Fibroblast of upper back skin (primary cell): Measurements from ENCODE around the gene APBB2.
"Not testable (repeated sequence)": the region's sequence is repeated elsewhere in the genome, so short reads cannot be mapped to it uniquely, and the experiment has no call there.

Experiments used
- DNase-seq: peaks from one replicate; pipeline ENCODE4 v3.0.0-alpha.2; 2013

APBB2 gene

GRCh38 chr4:41009411-41009810, 204.9 kb downstream of the APBB2 start:
- DNase-seq, result peak; percentile 65

DNA sequence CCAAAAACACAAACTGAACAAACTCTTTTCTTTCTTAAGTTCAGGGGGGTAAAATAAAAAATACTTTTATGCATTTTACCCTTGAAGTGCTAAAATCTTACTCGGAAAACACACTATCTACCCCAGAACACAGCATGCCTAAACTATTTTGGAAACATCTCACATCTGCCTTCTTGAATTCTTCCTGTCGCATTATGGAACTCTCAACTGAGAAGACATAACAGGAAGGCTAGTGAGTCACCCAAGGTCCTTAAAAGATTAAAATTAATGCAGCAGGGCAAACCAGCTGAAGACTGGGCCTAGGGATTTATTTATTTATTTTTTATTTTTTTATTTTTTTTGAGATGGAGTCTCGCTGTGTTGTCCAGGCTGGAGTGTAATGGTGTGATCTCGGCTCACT, 208.2 kb downstream of the APBB2 start:
- DNase-seq, result peak; percentile 59

- no peak for DNase-seq
Observed at GRCh38 chr4:41002309-41002708, 212.0 kb downstream of the APBB2 start.

- DNase-seq, result no peak
Observed at GRCh38 chr4:41000356-41000755, 214.0 kb downstream of the APBB2 start.

DNA sequence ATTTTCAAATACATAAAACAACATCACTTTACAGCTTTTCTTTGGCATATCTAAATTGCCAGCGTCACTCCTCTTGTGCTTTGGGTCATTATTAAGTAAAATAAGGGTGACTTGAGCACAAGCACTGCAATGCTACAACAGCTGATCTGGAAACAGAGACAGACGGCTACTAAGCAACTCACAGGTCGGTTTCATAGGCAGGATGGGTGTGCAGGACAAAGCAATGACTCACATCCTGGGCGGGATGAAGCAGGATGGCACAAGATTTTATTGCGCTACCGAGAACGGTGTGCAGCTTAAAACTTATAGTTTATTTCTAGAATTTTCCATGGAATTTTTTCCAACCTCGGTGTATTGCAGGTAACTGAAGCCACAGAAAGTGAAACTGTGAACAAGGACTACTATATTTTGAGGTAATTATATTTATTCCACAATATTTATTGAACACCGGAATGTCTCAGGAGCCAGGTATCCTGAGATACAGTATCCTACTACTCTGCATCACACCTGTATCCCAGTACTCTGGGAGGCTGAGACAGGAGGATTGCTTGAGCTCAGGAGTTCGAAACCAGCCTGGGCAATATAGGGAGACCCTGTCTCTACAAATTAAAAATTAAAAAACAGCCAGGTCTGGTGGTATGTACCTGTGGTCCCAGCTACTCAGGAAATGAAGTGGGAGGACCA, 215.5 kb downstream of the APBB2 start:
- DNase-seq, result peak; percentile 29

DNA sequence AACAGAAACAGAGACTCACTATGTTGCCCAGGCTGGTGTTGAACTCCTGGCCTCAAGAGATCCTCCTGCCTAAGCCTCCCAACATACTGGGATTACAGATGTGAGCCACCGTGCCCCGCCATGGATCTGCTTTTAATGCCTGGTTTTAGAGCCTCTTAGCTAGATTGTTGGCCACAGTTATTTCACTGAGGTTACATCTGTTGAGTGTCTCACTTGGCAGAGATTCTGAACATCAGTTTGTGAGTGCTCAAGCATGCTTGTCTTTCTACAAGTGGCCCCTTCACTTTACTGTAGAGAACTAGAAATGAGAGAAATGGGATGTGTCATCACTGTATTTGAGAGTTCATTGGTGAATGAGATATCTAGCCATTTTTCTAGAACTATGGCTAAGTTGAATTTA, 218.5 kb downstream of the APBB2 start:
- DNase-seq, result peak; percentile 85

- peak; percentile 28 for DNase-seq
Observed at GRCh38 chr4:40994321-40994720, 220.0 kb downstream of the APBB2 start.

GRCh38 chr4:40993296-40993693, 221.0 kb downstream of the APBB2 start:
- DNase-seq, result not testable (repeated sequence)

GRCh38 chr4:40992472-40993295, 221.7 kb downstream of the APBB2 start:
- DNase-seq, result peak; percentile 80

- DNase-seq, result no peak
Observed at GRCh38 chr4:40991908-40992307, 222.4 kb downstream of the APBB2 start.

- DNase-seq, result no peak
Observed at GRCh38 chr4:40990899-40991265, 223.5 kb downstream of the APBB2 start.

- peak; percentile 99 for DNase-seq
Observed at GRCh38 chr4:40990236-40990898, 224.0 kb downstream of the APBB2 start.

- DNase-seq, result peak; percentile 18
Observed at GRCh38 chr4:40987151-40987550, 227.2 kb downstream of the APBB2 start.

DNA sequence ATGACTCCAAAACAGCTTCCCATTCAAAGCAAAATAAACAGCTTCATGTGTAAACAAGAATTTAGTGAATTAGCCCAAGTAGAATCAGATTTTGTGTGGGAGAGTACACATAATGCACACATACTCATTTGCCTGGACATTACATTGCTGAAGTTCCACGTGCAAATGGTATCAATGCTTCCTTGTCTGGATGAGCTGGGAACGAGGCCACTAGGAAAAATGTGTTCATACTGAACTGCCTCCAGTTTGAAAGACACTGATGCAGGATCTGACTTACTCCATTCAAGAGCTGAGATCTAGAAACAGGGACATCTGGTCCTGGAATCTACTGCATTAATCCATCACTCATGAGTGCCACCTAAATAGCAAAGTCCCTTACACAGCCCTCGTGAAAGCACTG, 228.0 kb downstream of the APBB2 start:
- peak; percentile 14 for DNase-seq

DNA sequence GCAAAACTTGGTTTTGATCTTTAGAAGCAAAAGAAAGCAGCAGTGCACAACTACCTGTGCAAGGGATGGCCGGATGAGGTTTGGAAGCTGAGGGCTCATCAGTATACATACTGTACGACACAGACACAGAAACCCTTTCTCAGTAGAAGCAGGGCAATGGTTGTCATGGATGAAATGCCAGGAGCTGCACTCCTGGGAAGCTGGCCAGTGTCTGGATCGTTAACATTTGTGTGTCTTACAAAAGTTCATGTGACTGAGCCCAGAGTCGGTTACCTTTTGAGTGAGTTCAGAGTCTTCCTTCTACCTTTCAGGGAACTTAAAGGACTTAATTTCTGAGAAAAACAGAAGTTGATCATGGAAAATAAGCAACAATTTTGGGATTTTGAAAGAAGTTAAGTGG, 230.3 kb downstream of the APBB2 start:
- no peak for DNase-seq

GRCh38 chr4:40980318-40980883, 233.9 kb downstream of the APBB2 start:
- peak; percentile 35 for DNase-seq

- no peak for DNase-seq
Observed at GRCh38 chr4:40978548-40978947, 235.8 kb downstream of the APBB2 start.

GRCh38 chr4:40976343-40976742, 238.0 kb downstream of the APBB2 start:
- peak; percentile 73 for DNase-seq

GRCh38 chr4:40972722-40973121, 241.6 kb downstream of the APBB2 start:
- no peak for DNase-seq

GRCh38 chr4:40971338-40971737, 243.0 kb downstream of the APBB2 start:
- no peak for DNase-seq

DNA sequence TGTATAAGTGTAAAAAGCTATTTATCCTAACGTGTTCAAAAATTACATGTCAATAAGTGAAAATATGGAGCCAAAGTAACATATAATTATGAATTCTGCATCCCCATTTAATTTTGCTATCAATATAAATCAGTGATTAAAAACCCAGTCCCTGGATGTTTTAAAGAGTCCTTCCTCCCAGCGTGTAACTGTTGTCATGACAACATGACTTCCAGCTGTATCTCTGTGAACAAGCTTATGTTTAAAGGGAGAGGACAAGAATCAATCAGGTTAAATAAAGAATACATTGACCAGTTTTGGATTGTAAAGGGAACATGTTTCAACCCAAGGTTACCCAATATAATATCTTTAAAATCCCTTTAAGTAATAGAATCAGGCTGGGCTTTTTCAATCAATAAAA, 244.8 kb downstream of the APBB2 start:
- no peak for DNase-seq

- no peak for DNase-seq
Observed at GRCh38 chr4:40967550-40967949, 246.8 kb downstream of the APBB2 start.

DNA sequence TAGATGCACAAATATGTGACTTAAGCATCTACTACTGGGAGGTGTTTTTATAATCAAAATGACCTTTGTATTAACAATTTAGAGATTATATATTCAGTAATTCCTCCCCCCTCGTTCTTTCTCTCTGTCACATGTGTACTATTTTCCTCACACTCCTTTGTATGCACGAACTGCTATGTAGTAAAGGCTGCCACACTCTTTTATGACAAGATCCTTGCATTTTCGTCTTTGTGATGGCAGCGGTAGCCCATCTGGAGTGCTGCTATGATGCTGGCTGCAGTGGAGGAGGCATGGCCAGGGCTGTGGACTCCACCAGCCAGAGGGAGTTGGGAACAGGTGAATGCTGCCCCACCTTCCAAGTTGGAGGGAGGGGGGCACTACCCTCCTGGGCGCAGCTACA, 248.3 kb downstream of the APBB2 start:
- no peak for DNase-seq
